ENCODE measurements around the gene PKD2.
A peak's percentile ranks its signal among the peaks of the same experiment; 100 is the strongest.
"Not testable (repeated sequence)": the region's sequence is repeated elsewhere in the genome, so short reads cannot be mapped to it uniquely, and the experiment has no call there.

Gene PKD2

DNA sequence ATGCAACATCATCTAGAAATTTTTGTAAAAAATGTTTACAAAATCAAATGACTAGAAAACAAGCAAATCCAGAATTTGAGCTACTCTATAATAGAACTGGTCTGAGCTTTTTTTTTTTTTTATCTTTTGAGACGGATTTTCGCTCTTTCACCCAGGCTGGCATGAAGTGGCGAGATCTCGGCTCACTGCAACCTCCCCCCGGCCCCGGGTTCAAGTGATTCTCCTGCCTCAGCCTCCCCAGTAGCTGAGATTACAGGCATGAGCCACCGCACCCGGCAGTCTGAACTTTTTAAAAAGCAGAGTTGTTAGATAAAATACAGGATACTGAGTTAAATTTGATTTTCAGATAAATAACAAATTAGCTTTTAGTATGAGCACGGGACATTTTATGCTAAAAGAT, 20.9 kb upstream of the PKD2 start:
- no peak for DNase-seq (ENCODE audit: low read depth in 2 of 2)

DNA sequence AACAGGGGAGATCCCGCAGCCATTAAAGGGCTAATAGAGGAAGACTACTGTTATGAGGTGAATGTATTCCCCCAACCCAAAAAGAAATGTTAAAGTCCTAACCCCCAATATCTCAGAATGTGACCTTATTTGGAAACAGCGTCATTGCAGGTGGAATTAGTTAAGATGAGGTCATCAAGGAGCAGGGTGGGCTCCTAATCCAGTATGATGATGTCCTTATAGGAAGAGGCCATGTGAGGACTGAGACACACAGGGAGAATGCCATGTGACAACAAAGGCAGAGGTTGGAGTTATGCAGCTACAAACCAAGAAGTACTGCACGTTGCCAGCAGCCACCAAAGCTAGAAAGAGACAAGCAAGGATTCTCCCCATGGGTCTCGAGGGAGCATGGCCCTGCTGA, 17.7 kb upstream of the PKD2 start:
- DNase-seq (ENCODE audit: low read depth in 2 of 2): no peak

DNA sequence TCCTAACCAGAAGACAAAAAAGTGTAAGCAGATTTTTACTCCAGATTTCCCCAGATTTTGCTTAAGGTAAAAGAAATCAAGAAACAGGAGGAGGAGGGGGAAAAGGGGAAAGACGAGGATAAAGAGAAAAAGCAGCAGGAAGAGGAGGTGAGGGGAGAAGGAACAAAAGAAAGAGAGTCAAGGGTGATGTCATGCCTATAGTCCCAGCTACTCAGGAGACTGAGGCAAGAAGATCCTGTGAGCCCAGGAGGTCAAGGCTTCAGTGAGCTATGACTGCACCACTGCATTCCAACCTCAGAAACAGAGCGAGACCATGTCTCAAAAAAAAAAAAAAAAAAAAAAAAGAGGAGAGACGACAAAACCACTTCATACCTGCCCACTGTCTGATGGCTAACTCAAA, 12.0 kb upstream of the PKD2 start:
- DNase-seq (ENCODE audit: low read depth in 2 of 2): no peak

- DNase-seq (ENCODE audit: low read depth in 2 of 2): not testable (repeated sequence)
Measured at GRCh38 chr4:87999191-87999691, 8.2 kb upstream of the PKD2 start.

- no peak for DNase-seq (ENCODE audit: low read depth in 2 of 2)
Measured at GRCh38 chr4:88001871-88002270, 5.6 kb upstream of the PKD2 start.

DNA sequence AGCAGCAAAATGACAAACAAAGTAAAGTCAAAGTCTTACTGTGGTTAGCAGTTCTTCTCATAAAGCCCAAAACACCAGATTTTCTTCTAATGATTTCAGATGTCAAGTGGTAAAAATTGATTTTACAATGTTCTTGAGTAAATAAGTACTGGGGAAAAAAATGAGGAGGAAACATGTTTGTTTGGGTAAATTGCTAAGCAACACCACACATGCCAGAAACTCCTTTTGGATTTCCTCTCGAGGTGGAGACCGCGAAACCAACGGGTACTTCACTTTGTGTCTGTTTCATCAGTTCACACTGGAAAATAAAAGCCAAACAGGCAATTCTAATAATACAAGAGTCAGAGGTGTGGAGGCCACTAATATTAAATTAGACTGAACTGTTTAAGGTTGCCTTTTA, 4.6 kb upstream of the PKD2 start:
- no peak for DNase-seq (ENCODE audit: low read depth in 2 of 2)

GRCh38 chr4:88003261-88003660, 4.2 kb upstream of the PKD2 start:
- DNase-seq (ENCODE audit: low read depth in 2 of 2): no peak

DNA sequence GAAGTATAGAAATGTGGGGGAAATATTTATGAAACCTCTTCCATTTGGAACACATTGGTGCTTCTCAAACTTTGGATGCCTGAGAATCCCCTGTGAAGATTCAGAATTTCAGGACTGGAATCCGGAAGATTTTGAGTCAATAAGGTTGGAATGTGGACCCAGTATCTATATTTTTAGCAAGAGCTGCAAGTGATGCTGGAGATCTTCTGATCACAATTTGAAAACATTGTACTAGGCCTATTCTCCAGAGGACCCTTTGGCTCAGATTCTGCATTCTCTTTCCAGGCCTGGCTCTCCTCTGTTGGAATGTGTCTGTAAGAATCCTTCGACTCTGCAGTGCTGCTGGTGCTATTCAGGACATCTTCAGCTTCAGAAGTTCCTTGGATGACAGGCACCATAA, 2.4 kb upstream of the PKD2 start:
- peak; percentile 75 to 78 for DNase-seq (ENCODE audit: low read depth in 2 of 2)

GRCh38 chr4:88005946-88006345, 1.5 kb upstream of the PKD2 start:
- no peak for DNase-seq (ENCODE audit: low read depth in 2 of 2)

DNA sequence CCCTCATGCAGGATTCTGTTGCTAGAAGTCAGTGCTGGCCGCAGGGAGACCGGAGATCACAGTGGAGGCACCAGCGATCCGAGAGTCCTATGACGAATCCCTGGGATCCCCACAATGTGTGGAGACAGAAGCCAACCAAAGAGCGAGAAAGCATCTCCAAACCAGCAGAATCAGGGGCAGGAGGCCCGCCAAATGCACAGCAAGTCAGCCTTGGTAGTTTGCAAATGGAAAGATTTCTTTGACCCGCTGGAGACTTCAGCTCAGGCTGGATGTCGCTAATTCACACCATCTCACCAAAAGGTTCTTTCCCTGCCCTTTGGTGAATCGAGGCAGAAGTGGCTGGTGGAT, 505 bp upstream of the PKD2 start:
- DNase-seq (ENCODE audit: low read depth in 2 of 2): no peak

- DNase-seq (ENCODE audit: low read depth in 2 of 2): no peak
Measured at GRCh38 chr4:88008122-88008742, 797 bp downstream of the PKD2 start.

DNA sequence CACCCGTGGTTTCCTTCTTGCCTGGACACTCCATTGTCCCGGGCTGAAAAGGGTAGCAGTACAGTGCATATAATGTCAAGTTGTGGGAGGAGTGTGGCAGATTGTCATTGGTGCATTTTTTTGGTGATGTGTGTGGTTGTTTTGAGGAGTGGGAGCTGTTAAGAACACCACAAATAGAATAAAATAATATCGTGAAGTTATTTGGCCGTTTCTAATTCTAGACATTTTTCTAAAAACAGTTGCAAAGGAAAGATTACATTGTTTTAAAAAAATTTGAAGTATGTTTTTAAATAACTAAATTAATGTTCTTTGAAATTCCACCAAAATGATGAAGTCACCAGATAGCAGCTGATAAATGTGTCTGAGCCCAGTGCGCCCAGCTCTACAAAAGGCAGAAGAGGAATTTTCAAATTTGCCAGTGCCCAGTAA, 1.3 kb downstream of the PKD2 start:
- no peak for DNase-seq (ENCODE audit: low read depth in 2 of 2)

DNA sequence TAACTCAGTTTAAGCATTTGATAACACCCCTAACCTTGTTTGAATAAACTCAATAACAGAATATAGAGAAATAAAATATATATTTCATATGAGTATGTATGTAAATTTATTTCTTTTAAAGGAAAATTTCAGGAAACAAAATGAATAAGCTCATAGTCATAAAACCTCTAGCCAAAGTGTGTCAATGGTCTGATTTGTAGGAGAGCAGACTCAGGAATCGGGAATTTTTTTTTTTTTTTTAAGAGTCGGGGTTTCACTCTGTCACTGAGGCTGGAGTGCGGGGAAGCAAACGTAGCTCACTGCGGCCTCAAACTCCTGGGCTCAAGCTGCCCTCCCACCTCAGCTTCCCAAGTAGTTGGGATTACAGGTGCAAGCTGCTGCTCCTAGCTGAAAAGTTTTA, 2.4 kb downstream of the PKD2 start:
- DNase-seq (ENCODE audit: low read depth in 2 of 2): no peak

GRCh38 chr4:88010966-88011365, 3.5 kb downstream of the PKD2 start:
- DNase-seq (ENCODE audit: low read depth in 2 of 2): no peak

GRCh38 chr4:88012647-88013046, 5.2 kb downstream of the PKD2 start:
- no peak for DNase-seq (ENCODE audit: low read depth in 2 of 2)

DNA sequence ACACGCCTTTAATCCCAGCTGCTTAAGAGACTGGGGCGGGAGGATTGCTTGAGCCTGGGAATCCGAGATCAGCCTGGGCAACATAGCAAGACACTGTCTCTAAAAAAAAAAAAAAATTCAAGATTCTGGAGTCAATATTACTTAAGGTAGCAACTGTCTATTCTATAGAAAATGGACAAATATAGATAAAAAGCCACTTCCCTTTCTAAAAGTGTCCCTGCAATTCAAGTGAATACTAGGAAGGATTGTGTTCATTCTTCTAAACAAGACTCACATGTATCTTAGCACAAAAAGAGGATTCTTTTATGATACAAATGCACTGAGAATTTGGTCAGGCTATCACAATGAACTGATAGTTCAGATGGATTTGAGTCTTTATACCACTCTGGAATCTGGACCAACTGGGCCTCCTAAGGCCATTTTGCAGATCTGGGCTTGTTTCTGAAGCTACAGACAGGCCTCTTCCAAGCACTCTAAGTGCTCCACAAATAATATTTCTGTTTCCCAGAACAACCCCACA, 7.0 kb downstream of the PKD2 start:
- no peak for DNase-seq (ENCODE audit: low read depth in 2 of 2)

GRCh38 chr4:88015659-88016295, 8.3 kb downstream of the PKD2 start:
- DNase-seq (ENCODE audit: low read depth in 2 of 2): no peak

GRCh38 chr4:88017516-88018297, 10.3 kb downstream of the PKD2 start:
- peak; percentile 88 for DNase-seq (ENCODE audit: low read depth in 2 of 2)

- DNase-seq (ENCODE audit: low read depth in 2 of 2): no peak
Measured at GRCh38 chr4:88018466-88018865, 11.0 kb downstream of the PKD2 start.

GRCh38 chr4:88021824-88022223, 14.4 kb downstream of the PKD2 start:
- no peak for DNase-seq (ENCODE audit: low read depth in 2 of 2)

DNA sequence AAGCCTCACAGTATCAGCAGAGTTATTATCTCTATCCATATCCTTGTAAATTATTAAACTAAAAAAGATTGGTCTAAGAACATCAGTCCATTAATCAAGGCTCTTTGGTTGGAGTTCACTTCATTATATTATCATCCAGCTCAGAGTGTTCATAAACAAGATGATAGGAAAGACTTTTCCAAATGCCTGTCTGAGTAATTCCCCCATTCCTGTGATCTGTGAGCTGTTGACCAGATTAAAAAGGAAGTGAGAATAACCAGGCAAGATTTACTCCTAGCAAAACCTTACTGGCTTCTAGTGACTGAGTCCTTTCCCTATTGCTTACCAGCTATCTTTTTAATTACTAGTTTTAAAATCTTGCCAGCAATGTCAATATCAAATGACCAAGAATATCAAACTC, 14.9 kb downstream of the PKD2 start:
- no peak for DNase-seq (ENCODE audit: low read depth in 2 of 2)

GRCh38 chr4:88025868-88026661, 18.6 kb downstream of the PKD2 start:
- DNase-seq (ENCODE audit: low read depth in 2 of 2): not testable (repeated sequence)

Data from fibroblast of skin of left quadriceps (primary cell).